GM23338 (cell line): Measurements from ENCODE around the gene ICE1.

ENCODE experiments used
- POLR2AphosphoS5 ChIP-seq: IDR thresholded peaks from 2 replicates; pipeline ENCODE4 v1.6.1; 2016; ENCODE audit warnings: antibody characterized with exemption, low read depth
- TF ChIP-seq, protein P1 (sequence below), 2 experiments: fragments of 200-600 bp in 1 of 2; sonication (generic) in 1 of 2; conservative IDR thresholded peaks; 2 replicates each; pipeline versions ENCODE4 v1.5.1 to v1.6.1; 2016 to 2017; ENCODE audit warnings: antibody characterized with exemption in 2 of 2, low read depth in 2 of 2, mild to moderate bottlenecking in 2 of 2, moderate library complexity in 1 of 2
- TF ChIP-seq, protein P2 (sequence below): IDR thresholded peaks from one replicate; pipeline ENCODE4 v1.6.1; 2018; ENCODE audit warnings: antibody characterized with exemption; ENCODE audit not compliant: unreplicated experiment

DNA sequence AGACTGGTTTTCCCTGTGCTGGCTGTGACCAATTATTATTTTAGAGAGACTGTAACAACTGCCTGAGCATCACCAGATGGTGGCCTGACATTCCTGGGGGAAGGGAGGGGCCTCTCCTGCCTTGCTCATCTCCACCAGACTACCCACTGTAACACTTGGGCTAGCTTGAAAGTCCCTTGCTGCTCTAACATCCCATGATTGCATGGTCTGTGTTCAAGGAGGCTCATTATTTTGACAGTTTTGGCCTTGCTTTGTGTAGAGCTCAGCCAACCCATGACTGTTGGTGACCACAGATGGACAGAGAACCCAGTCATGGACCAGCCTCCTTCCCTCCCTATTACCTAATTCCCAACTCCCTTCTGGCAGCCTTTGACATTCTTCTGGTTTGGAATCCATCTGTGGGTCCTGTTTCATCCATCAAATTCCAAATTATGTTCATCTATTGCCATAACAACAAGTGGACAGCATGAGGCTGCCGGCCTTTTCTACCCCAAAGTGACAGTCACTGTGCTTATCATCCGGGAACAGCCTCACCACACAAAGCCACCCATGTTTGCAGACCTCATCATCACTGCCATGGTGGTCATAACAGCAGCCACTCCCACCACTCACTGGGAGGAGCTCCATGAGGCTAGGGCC lies 49.0 kb upstream of the ICE1 start:
- TF ChIP-seq, protein P1, sequence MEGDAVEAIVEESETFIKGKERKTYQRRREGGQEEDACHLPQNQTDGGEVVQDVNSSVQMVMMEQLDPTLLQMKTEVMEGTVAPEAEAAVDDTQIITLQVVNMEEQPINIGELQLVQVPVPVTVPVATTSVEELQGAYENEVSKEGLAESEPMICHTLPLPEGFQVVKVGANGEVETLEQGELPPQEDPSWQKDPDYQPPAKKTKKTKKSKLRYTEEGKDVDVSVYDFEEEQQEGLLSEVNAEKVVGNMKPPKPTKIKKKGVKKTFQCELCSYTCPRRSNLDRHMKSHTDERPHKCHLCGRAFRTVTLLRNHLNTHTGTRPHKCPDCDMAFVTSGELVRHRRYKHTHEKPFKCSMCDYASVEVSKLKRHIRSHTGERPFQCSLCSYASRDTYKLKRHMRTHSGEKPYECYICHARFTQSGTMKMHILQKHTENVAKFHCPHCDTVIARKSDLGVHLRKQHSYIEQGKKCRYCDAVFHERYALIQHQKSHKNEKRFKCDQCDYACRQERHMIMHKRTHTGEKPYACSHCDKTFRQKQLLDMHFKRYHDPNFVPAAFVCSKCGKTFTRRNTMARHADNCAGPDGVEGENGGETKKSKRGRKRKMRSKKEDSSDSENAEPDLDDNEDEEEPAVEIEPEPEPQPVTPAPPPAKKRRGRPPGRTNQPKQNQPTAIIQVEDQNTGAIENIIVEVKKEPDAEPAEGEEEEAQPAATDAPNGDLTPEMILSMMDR (conservative IDR thresholded peaks at IDR 0.05; ENCODE audit: low read depth in 2 of 2), result no peak
- TF ChIP-seq, protein P2, sequence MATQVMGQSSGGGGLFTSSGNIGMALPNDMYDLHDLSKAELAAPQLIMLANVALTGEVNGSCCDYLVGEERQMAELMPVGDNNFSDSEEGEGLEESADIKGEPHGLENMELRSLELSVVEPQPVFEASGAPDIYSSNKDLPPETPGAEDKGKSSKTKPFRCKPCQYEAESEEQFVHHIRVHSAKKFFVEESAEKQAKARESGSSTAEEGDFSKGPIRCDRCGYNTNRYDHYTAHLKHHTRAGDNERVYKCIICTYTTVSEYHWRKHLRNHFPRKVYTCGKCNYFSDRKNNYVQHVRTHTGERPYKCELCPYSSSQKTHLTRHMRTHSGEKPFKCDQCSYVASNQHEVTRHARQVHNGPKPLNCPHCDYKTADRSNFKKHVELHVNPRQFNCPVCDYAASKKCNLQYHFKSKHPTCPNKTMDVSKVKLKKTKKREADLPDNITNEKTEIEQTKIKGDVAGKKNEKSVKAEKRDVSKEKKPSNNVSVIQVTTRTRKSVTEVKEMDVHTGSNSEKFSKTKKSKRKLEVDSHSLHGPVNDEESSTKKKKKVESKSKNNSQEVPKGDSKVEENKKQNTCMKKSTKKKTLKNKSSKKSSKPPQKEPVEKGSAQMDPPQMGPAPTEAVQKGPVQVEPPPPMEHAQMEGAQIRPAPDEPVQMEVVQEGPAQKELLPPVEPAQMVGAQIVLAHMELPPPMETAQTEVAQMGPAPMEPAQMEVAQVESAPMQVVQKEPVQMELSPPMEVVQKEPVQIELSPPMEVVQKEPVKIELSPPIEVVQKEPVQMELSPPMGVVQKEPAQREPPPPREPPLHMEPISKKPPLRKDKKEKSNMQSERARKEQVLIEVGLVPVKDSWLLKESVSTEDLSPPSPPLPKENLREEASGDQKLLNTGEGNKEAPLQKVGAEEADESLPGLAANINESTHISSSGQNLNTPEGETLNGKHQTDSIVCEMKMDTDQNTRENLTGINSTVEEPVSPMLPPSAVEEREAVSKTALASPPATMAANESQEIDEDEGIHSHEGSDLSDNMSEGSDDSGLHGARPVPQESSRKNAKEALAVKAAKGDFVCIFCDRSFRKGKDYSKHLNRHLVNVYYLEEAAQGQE, result no peak
- TF ChIP-seq POLR2AphosphoS5, result no peak
